GM12878 (cell line): ENCODE data around the gene TSPAN16. TPM values are rescaled to one million over a fixed set of nuclear protein-coding genes. Genes with fewer than 3 reads are reported as not detected.

ENCODE experiments used
- BCLAF1 ChIP-seq: fragments of 450-650 bp; IDR thresholded peaks from 2 replicates; pipeline ENCODE4 v1.6.1; 2017; ENCODE audit warnings: antibody characterized with exemption, mild to moderate bottlenecking, moderate library complexity
- CBFB ChIP-seq: IDR thresholded peaks from 2 replicates; pipeline ENCODE4 v1.6.1; 2016; ENCODE audit warnings: antibody characterized with exemption, low read depth
- FOXM1 ChIP-seq: IDR thresholded peaks from 2 replicates; pipeline ENCODE4 v1.6.1; 2012; ENCODE audit warnings: low read depth, mild to moderate bottlenecking, inconsistent platforms, low read length, moderate library complexity
- SMAD1 ChIP-seq: fragments of 450-650 bp; IDR thresholded peaks from 2 replicates; pipeline ENCODE4 v1.6.1; 2018; ENCODE audit warnings: mild to moderate bottlenecking, low read depth; ENCODE audit not compliant: partially characterized antibody
- SMC3 ChIP-seq: IDR thresholded peaks from 2 replicates; pipeline ENCODE4 v1.6.1; 2011; ENCODE audit warnings: low read length, improper control_type of control experiment, borderline replicate concordance
- ZNF592 ChIP-seq: fragments of 450-650 bp; IDR thresholded peaks from 2 replicates; pipeline ENCODE4 v1.6.1; 2017; ENCODE audit warnings: mild to moderate bottlenecking, moderate library complexity
- polyA plus RNA-seq, 11 experiments: library from polyadenylated mRNA; depleted of rRNA in 4 of 11; unstranded in 6 of 11; stranded (reverse) in 5 of 11; fragments of >200 nt; fragmentation: Nextera tagmentation in 4 of 11; fragmentation: Illumina TruSeq in 1 of 11; extraction: Ambion mirVana in 4 of 11; extraction: Trizol in 1 of 11; gene quantifications; 1 replicate in 1 of 11; 2 replicates in 10 of 11; pipeline versions ENCODE4 v1.2.1 to v1.2.3, GENCODE V29; 2011 to 2016; ENCODE audit warnings: inconsistent platforms in 2 of 11, missing spikeins in 2 of 11, low read depth in 1 of 11
- total RNA-seq, 4 experiments: library from RNA; depleted of rRNA in 3 of 4; stranded (reverse); fragments of >200 nt in 3 of 4; fragmentation: Illumina TruSeq in 1 of 4; extraction: Trizol in 1 of 4; gene quantifications; 2 replicates each; pipeline versions ENCODE4 v1.2.1 to v1.2.3, GENCODE V29; 2013 to 2021
- TF ChIP-seq, protein P1 (sequence below): fragments of 450-650 bp; conservative IDR thresholded peaks from 2 replicates; pipeline ENCODE4 v1.6.1; 2017; ENCODE audit warnings: mild to moderate bottlenecking, moderate library complexity

Gene TSPAN16
- total and polyA plus RNA-seq, 10 of the 15 experiments (the other 5 are each of a cell fraction or from before 2014, with no cell fraction given), result not detected

GRCh38 chr19:11267316-11268085 is 28.5 kb upstream of the TSPAN16 start (continued):
- TF ChIP-seq BCLAF1 (no peak), FOXM1 (no peak), SMC3 (no peak), CBFB (no peak), SMAD1 (no peak), ZNF592 (no peak)
- TF ChIP-seq, protein P1, sequence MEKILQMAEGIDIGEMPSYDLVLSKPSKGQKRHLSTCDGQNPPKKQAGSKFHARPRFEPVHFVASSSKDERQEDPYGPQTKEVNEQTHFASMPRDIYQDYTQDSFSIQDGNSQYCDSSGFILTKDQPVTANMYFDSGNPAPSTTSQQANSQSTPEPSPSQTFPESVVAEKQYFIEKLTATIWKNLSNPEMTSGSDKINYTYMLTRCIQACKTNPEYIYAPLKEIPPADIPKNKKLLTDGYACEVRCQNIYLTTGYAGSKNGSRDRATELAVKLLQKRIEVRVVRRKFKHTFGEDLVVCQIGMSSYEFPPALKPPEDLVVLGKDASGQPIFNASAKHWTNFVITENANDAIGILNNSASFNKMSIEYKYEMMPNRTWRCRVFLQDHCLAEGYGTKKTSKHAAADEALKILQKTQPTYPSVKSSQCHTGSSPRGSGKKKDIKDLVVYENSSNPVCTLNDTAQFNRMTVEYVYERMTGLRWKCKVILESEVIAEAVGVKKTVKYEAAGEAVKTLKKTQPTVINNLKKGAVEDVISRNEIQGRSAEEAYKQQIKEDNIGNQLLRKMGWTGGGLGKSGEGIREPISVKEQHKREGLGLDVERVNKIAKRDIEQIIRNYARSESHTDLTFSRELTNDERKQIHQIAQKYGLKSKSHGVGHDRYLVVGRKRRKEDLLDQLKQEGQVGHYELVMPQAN, result no peak
